ENCODE results near the gene SYT7. TPM values are rescaled to one million over a fixed set of nuclear protein-coding genes. Genes with fewer than 3 reads are reported as not detected.
A peak's percentile ranks its signal among the peaks of the same experiment; 100 is the strongest.

The SYT7 gene
- total RNA-seq, 2 experiments from 2014 or later = 0.04 TPM; not detected in 1

- H3K4me1 Mint-ChIP-seq = peaks cover 6% of the 10 kb centered on the region
- peaks cover 36% of the 10 kb centered on the region for H3K27me3 Mint-ChIP-seq
- intact Hi-C loops (cut with DNase I, micrococcal nuclease) = no loop called here
- ChIA-PET POLR2A (no interaction called here), CTCF (interaction anchor here (0.7 to 1.8 kb wide), 4 partner anchors 10 to 65 kb away, joined by 3 to 9 read pairs (median 4); no protein-coding TSS in a partner anchor)
- no peak overlapping the region for H3K4me3 Mint-ChIP-seq
- no peaks in the 10 kb centered on the region for H3K9me3 Mint-ChIP-seq (ENCODE audit: low read depth)
- H3K27ac Mint-ChIP-seq = no peak overlapping the region
- H3K36me3 Mint-ChIP-seq (ENCODE audit: low read depth) = no peaks in the 10 kb centered on the region
- ATAC-seq = no peak
- DNase-seq = no peak
Measured at GRCh38 chr11:61510974-61511373, 69.9 kb downstream of the SYT7 start.

GRCh38 chr11:61510166-61510919, 70.5 kb downstream of the SYT7 start:
- no peak for DNase-seq
- peaks cover 36% of the 10 kb centered on the region for H3K27me3 Mint-ChIP-seq
- no peak overlapping the region for H3K4me3 Mint-ChIP-seq
- ATAC-seq = no peak
- H3K36me3 Mint-ChIP-seq (ENCODE audit: low read depth) = no peaks in the 10 kb centered on the region
- CTCF ChIA-PET = interaction anchor here (0.7 to 2.0 kb wide), 6 partner anchors 11 to 118 kb away, joined by 3 to 9 read pairs (median 4); partner anchors contain the start of gene TMEM216
- H3K9me3 Mint-ChIP-seq (ENCODE audit: low read depth) = no peaks in the 10 kb centered on the region
- H3K4me1 Mint-ChIP-seq = peaks cover 6% of the 10 kb centered on the region
- intact Hi-C loops (cut with DNase I, micrococcal nuclease) = no loop called here
- POLR2A ChIA-PET = no interaction called here
- H3K27ac Mint-ChIP-seq = no peak overlapping the region

GRCh38 chr11:61509043-61510029, 71.5 kb downstream of the SYT7 start:
- Mint-ChIP-seq H3K4me3 (no peak overlapping the region), H3K27me3 (peaks cover 41% of the 10 kb centered on the region), H3K36me3 (ENCODE audit: low read depth) (no peaks in the 10 kb centered on the region), H3K9me3 (ENCODE audit: low read depth) (no peaks in the 10 kb centered on the region), H3K4me1 (peaks cover 6% of the 10 kb centered on the region), H3K27ac (no peak overlapping the region)
- ChIA-PET POLR2A (no interaction called here), CTCF (interaction anchor here (0.8 to 2.0 kb wide), 10 partner anchors 8 to 117 kb away, joined by 3 to 8 read pairs (median 4); partner anchors contain the start of gene TMEM216)
- intact Hi-C loops (cut with DNase I, micrococcal nuclease) = loop anchor here (1.0 to 2.0 kb wide), 4 partner anchors 63 to 177 kb away; partner anchors contain the start of genes DDB1 (in 1 of the 2), SDHAF2 (in 1 of the 2), SYT7 (in 1 of the 2) and TKFC (in 1 of the 2)
- DNase-seq = peak; percentile 88
- ATAC-seq = peak; percentile 94

- ChIA-PET POLR2A (no interaction called here), CTCF (interaction anchor here (0.6 to 2.0 kb wide), 12 partner anchors 8 to 440 kb away, joined by 3 to 10 read pairs (median 4); no protein-coding TSS in a partner anchor)
- DNase-seq = peak; percentile 73
- H3K9me3 Mint-ChIP-seq (ENCODE audit: low read depth) = no peaks in the 10 kb centered on the region
- H3K4me1 Mint-ChIP-seq = peaks cover 6% of the 10 kb centered on the region
- H3K4me3 Mint-ChIP-seq = peak within 1 kb of the TSS; percentile 47
- peaks cover 38% of the 10 kb centered on the region for H3K27me3 Mint-ChIP-seq
- peak; percentile 57 for ATAC-seq
- H3K27ac Mint-ChIP-seq = no peak within 1 kb of the TSS
- intact Hi-C loops (cut with DNase I, micrococcal nuclease) = loop anchor here (2.0 kb wide), 3 partner anchors 61 to 175 kb away; partner anchors contain the start of genes DDB1 (in 1 of the 2), SDHAF2 (in 1 of the 2) and TKFC (in 1 of the 2)
- H3K36me3 Mint-ChIP-seq (ENCODE audit: low read depth) = no peaks in the 10 kb centered on the region
Measured at GRCh38 chr11:61507962-61508861, 72.7 kb downstream of the SYT7 start, which contains the start of gene LRRC10B. TSS of gene LRRC10B (plus strand) at chr11:61508749. CDS start at chr11:61508999, 250 bp downstream.

GRCh38 chr11:61507012-61507768, 73.7 kb downstream of the SYT7 start:
- Mint-ChIP-seq H3K27me3 (peaks cover 35% of the 10 kb centered on the region), H3K27ac (no peak overlapping the region), H3K4me1 (peaks cover 6% of the 10 kb centered on the region), H3K36me3 (ENCODE audit: low read depth) (no peaks in the 10 kb centered on the region), H3K9me3 (ENCODE audit: low read depth) (no peaks in the 10 kb centered on the region), H3K4me3 (no peak overlapping the region)
- no peak for ATAC-seq
- ChIA-PET POLR2A (no interaction called here), CTCF (interaction anchor here (0.6 to 1.9 kb wide), 5 partner anchors 9 to 441 kb away, joined by 3 to 10 read pairs (median 4); no protein-coding TSS in a partner anchor)
- intact Hi-C loops (cut with DNase I, micrococcal nuclease) = no loop called here
- no peak for DNase-seq

- CTCF ChIA-PET = interaction anchor here (0.7 to 1.1 kb wide), 3 partner anchors 18 to 53 kb away, joined by 3 to 4 read pairs (median 4); no protein-coding TSS in a partner anchor
Measured at GRCh38 chr11:61505640-61506155, 75.2 kb downstream of the SYT7 start.

GRCh38 chr11:61505106-61505505, 75.8 kb downstream of the SYT7 start:
- DNase-seq (no peak), ATAC-seq (no peak)
- Mint-ChIP-seq H3K27ac (no peak overlapping the region), H3K9me3 (ENCODE audit: low read depth) (no peaks in the 10 kb centered on the region), H3K4me1 (peaks cover 6% of the 10 kb centered on the region), H3K27me3 (peaks cover 27% of the 10 kb centered on the region), H3K4me3 (no peak overlapping the region), H3K36me3 (ENCODE audit: low read depth) (no peaks in the 10 kb centered on the region)
- intact Hi-C loops (cut with DNase I, micrococcal nuclease) = no loop called here
- ChIA-PET CTCF (interaction anchor here (0.5 to 1.1 kb wide), 4 partner anchors 18 to 74 kb away, joined by 3 to 4 read pairs (median 4); no protein-coding TSS in a partner anchor), POLR2A (no interaction called here)

More at GRCh38 chr11:61505640-61506155, 75.2 kb downstream of the SYT7 start:
- peaks cover 6% of the 10 kb centered on the region for H3K4me1 Mint-ChIP-seq
- H3K27me3 Mint-ChIP-seq = peaks cover 28% of the 10 kb centered on the region
- no peaks in the 10 kb centered on the region for H3K9me3 Mint-ChIP-seq (ENCODE audit: low read depth)
- H3K36me3 Mint-ChIP-seq (ENCODE audit: low read depth) = no peaks in the 10 kb centered on the region
- no peak for ATAC-seq
- no peak overlapping the region for H3K4me3 Mint-ChIP-seq
- no peak overlapping the region for H3K27ac Mint-ChIP-seq
- DNase-seq = no peak
- POLR2A ChIA-PET = no interaction called here
- intact Hi-C loops (cut with DNase I, micrococcal nuclease) = no loop called here

GRCh38 chr11:61503135-61503770, 77.6 kb downstream of the SYT7 start:
- Mint-ChIP-seq H3K36me3 (ENCODE audit: low read depth) (no peaks in the 10 kb centered on the region), H3K4me3 (no peak overlapping the region), H3K27ac (no peak overlapping the region), H3K9me3 (ENCODE audit: low read depth) (no peaks in the 10 kb centered on the region), H3K27me3 (peaks cover 22% of the 10 kb centered on the region), H3K4me1 (peaks cover 6% of the 10 kb centered on the region)
- no peak for DNase-seq
- POLR2A ChIA-PET = no interaction called here
- ATAC-seq = no peak
- CTCF ChIA-PET = interaction anchor here (1.3 to 5.4 kb wide), 2 partner anchors 10 to 14 kb away, joined by 3 to 29 read pairs; no protein-coding TSS in a partner anchor
- intact Hi-C loops (cut with DNase I, micrococcal nuclease) = no loop called here

- no peaks in the 10 kb centered on the region for H3K4me1 Mint-ChIP-seq
- ATAC-seq = no peak
Measured at GRCh38 chr11:61502522-61502921, 78.4 kb downstream of the SYT7 start.

More at GRCh38 chr11:61502522-61502921, 78.4 kb downstream of the SYT7 start:
- POLR2A ChIA-PET = no interaction called here
- CTCF ChIA-PET = interaction anchor here (0.6 to 5.4 kb wide), 5 partner anchors 11 to 125 kb away, joined by 3 to 29 read pairs (median 3); no protein-coding TSS in a partner anchor
- Mint-ChIP-seq H3K36me3 (ENCODE audit: low read depth) (no peaks in the 10 kb centered on the region), H3K27ac (no peak overlapping the region), H3K9me3 (ENCODE audit: low read depth) (no peaks in the 10 kb centered on the region), H3K4me3 (no peak overlapping the region), H3K27me3 (peaks cover 15% of the 10 kb centered on the region)
- DNase-seq = no peak
- intact Hi-C loops (cut with DNase I, micrococcal nuclease) = no loop called here
